Measurements from ENCODE around the gene KCNAB1. TPM values are rescaled to one million over a fixed set of nuclear protein-coding genes. Genes with fewer than 3 reads are reported as not detected.

KCNAB1 gene
- total and polyA plus RNA-seq, 2 of the 8 experiments (the other 6 are each of a cell fraction or from before 2014, with no cell fraction given): 0.51 to 2.3 TPM

GRCh38 chr3:156583469-156583868, 463.1 kb downstream of the KCNAB1 start (continued):
- TF ChIP-seq, protein P1, sequence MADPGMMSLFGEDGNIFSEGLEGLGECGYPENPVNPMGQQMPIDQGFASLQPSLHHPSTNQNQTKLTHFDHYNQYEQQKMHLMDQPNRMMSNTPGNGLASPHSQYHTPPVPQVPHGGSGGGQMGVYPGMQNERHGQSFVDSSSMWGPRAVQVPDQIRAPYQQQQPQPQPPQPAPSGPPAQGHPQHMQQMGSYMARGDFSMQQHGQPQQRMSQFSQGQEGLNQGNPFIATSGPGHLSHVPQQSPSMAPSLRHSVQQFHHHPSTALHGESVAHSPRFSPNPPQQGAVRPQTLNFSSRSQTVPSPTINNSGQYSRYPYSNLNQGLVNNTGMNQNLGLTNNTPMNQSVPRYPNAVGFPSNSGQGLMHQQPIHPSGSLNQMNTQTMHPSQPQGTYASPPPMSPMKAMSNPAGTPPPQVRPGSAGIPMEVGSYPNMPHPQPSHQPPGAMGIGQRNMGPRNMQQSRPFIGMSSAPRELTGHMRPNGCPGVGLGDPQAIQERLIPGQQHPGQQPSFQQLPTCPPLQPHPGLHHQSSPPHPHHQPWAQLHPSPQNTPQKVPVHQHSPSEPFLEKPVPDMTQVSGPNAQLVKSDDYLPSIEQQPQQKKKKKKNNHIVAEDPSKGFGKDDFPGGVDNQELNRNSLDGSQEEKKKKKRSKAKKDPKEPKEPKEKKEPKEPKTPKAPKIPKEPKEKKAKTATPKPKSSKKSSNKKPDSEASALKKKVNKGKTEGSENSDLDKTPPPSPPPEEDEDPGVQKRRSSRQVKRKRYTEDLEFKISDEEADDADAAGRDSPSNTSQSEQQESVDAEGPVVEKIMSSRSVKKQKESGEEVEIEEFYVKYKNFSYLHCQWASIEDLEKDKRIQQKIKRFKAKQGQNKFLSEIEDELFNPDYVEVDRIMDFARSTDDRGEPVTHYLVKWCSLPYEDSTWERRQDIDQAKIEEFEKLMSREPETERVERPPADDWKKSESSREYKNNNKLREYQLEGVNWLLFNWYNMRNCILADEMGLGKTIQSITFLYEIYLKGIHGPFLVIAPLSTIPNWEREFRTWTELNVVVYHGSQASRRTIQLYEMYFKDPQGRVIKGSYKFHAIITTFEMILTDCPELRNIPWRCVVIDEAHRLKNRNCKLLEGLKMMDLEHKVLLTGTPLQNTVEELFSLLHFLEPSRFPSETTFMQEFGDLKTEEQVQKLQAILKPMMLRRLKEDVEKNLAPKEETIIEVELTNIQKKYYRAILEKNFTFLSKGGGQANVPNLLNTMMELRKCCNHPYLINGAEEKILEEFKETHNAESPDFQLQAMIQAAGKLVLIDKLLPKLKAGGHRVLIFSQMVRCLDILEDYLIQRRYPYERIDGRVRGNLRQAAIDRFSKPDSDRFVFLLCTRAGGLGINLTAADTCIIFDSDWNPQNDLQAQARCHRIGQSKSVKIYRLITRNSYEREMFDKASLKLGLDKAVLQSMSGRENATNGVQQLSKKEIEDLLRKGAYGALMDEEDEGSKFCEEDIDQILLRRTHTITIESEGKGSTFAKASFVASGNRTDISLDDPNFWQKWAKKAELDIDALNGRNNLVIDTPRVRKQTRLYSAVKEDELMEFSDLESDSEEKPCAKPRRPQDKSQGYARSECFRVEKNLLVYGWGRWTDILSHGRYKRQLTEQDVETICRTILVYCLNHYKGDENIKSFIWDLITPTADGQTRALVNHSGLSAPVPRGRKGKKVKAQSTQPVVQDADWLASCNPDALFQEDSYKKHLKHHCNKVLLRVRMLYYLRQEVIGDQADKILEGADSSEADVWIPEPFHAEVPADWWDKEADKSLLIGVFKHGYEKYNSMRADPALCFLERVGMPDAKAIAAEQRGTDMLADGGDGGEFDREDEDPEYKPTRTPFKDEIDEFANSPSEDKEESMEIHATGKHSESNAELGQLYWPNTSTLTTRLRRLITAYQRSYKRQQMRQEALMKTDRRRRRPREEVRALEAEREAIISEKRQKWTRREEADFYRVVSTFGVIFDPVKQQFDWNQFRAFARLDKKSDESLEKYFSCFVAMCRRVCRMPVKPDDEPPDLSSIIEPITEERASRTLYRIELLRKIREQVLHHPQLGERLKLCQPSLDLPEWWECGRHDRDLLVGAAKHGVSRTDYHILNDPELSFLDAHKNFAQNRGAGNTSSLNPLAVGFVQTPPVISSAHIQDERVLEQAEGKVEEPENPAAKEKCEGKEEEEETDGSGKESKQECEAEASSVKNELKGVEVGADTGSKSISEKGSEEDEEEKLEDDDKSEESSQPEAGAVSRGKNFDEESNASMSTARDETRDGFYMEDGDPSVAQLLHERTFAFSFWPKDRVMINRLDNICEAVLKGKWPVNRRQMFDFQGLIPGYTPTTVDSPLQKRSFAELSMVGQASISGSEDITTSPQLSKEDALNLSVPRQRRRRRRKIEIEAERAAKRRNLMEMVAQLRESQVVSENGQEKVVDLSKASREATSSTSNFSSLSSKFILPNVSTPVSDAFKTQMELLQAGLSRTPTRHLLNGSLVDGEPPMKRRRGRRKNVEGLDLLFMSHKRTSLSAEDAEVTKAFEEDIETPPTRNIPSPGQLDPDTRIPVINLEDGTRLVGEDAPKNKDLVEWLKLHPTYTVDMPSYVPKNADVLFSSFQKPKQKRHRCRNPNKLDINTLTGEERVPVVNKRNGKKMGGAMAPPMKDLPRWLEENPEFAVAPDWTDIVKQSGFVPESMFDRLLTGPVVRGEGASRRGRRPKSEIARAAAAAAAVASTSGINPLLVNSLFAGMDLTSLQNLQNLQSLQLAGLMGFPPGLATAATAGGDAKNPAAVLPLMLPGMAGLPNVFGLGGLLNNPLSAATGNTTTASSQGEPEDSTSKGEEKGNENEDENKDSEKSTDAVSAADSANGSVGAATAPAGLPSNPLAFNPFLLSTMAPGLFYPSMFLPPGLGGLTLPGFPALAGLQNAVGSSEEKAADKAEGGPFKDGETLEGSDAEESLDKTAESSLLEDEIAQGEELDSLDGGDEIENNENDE (IDR thresholded peaks at IDR 0.05; ENCODE audit: insufficient replicate concordance, low read length): no peak
- no peak for TF ChIP-seq BCL11A (IDR thresholded peaks at IDR 0.05; ENCODE audit: low read depth in 2 of 2, low read length in 2 of 2)
- TF ChIP-seq NANOG (IDR thresholded peaks at IDR 0.05; ENCODE audit: insufficient read depth, low read depth, low read length, poor library complexity, severe bottlenecking): no peak
- TF ChIP-seq CTBP2 (IDR thresholded peaks at IDR 0.05; ENCODE audit: borderline replicate concordance, insufficient read depth, insufficient read length, low read length): no peak
- TF ChIP-seq POLR2AphosphoS5 (IDR thresholded peaks at IDR 0.05; ENCODE audit: low read depth, low read length): no peak
- TF ChIP-seq GTF2F1 (IDR thresholded peaks at IDR 0.05; ENCODE audit: borderline replicate concordance, low read depth, low read length): no peak
- TF ChIP-seq TAF1 (IDR thresholded peaks at IDR 0.05; ENCODE audit: low read depth, low read length): no peak
- no peak for TF ChIP-seq SIX5 (IDR thresholded peaks at IDR 0.05; ENCODE audit: low read depth, low read length)
- TF ChIP-seq SP4 (IDR thresholded peaks at IDR 0.05; ENCODE audit: low read length): no peak
- no peak for TF ChIP-seq SIRT6 (IDR thresholded peaks at IDR 0.05; ENCODE audit: low read length)
- TF ChIP-seq SP1 (IDR thresholded peaks at IDR 0.05; ENCODE audit: low read depth, low read length): no peak

Data from H1 (cell line).